ENCODE results near the gene TBATA.

Gene TBATA

GRCh38 chr10:70784016-70784415, 1.2 kb downstream of the TBATA start:
- Histone ChIP-seq H4K8ac (ENCODE audit: low read depth, low read length) (no peak overlapping the region), H3K14ac (ENCODE audit: low read length) (no peak overlapping the region), H2AFZ (ENCODE audit: insufficient read depth, low read length, poor library complexity) (no peak overlapping the region), H3K36me3 (ENCODE audit: control insufficient read depth in 1 of 2, insufficient read depth in 2 of 2, low read length in 2 of 2) (no peaks in the 10 kb centered on the region), H2BK12ac (ENCODE audit: low read length) (no peak overlapping the region), H2BK5ac (ENCODE audit: low read depth, low read length, poor library complexity) (no peak overlapping the region), H3K4me1 (ENCODE audit: control insufficient read depth in 1 of 2, insufficient read depth in 2 of 2, low read length in 2 of 2) (no peaks in the 10 kb centered on the region), H3K27me3 (ENCODE audit: insufficient read depth, low read length) (no peaks in the 10 kb centered on the region), H4K91ac (ENCODE audit: low read depth, low read length) (no peak overlapping the region), H3K4me3 (ENCODE audit: low read depth, low read length) (no peak overlapping the region), H3K27ac (ENCODE audit: low read depth, low read length) (no peak overlapping the region), H3K9ac (ENCODE audit: low read length) (no peak overlapping the region), H3K9me3 (ENCODE audit: insufficient read depth, low read depth, low read length) (peaks cover 2% of the 10 kb centered on the region), H3K79me2 (ENCODE audit: control insufficient read depth, insufficient read depth, low read length, poor library complexity) (no peaks in the 10 kb centered on the region), H3K23ac (ENCODE audit: low read length) (no peak overlapping the region), H4K12ac (ENCODE audit: low read depth, low read length) (no peak overlapping the region), H3K4me2 (ENCODE audit: low read length) (no peak overlapping the region), H3K79me1 (ENCODE audit: low read length) (no peaks in the 10 kb centered on the region), H2AK5ac (ENCODE audit: low read length) (no peak overlapping the region), H3K18ac (ENCODE audit: low read length) (no peak overlapping the region), H3K4ac (ENCODE audit: low read depth, low read length) (no peak overlapping the region), H2BK120ac (ENCODE audit: insufficient read depth, low read length, poor library complexity) (no peak overlapping the region)
- no peak for DNase-seq
- WGBS (ENCODE audit: extremely low coverage, insufficient coverage, insufficient read length): no CpG with 5 or more reads among the region's 5 CpGs

- Histone ChIP-seq H3K9me3 (ENCODE audit: insufficient read depth, low read depth, low read length) (peaks cover 2% of the 10 kb centered on the region), H3K18ac (ENCODE audit: low read length) (no peak overlapping the region), H3K27me3 (ENCODE audit: insufficient read depth, low read length) (no peaks in the 10 kb centered on the region), H2AK5ac (ENCODE audit: low read length) (no peak overlapping the region), H4K8ac (ENCODE audit: low read depth, low read length) (no peak overlapping the region), H3K27ac (ENCODE audit: low read depth, low read length) (no peak overlapping the region), H4K12ac (ENCODE audit: low read depth, low read length) (no peak overlapping the region), H3K79me2 (ENCODE audit: control insufficient read depth, insufficient read depth, low read length, poor library complexity) (no peaks in the 10 kb centered on the region), H3K4me3 (ENCODE audit: low read depth, low read length) (no peak overlapping the region), H2BK12ac (ENCODE audit: low read length) (no peak overlapping the region), H2AFZ (ENCODE audit: insufficient read depth, low read length, poor library complexity) (no peak overlapping the region), H3K4ac (ENCODE audit: low read depth, low read length) (no peak overlapping the region), H2BK120ac (ENCODE audit: insufficient read depth, low read length, poor library complexity) (no peak overlapping the region), H3K9ac (ENCODE audit: low read length) (no peak overlapping the region), H3K4me1 (ENCODE audit: control insufficient read depth in 1 of 2, insufficient read depth in 2 of 2, low read length in 2 of 2) (no peaks in the 10 kb centered on the region), H3K14ac (ENCODE audit: low read length) (no peak overlapping the region), H4K91ac (ENCODE audit: low read depth, low read length) (no peak overlapping the region), H3K4me2 (ENCODE audit: low read length) (no peak overlapping the region), H3K36me3 (ENCODE audit: control insufficient read depth in 1 of 2, insufficient read depth in 2 of 2, low read length in 2 of 2) (no peaks in the 10 kb centered on the region), H3K79me1 (ENCODE audit: low read length) (no peaks in the 10 kb centered on the region), H2BK5ac (ENCODE audit: low read depth, low read length, poor library complexity) (no peak overlapping the region), H3K23ac (ENCODE audit: low read length) (no peak overlapping the region)
- no CpG with 5 or more reads among the region's 11 CpGs for WGBS (ENCODE audit: extremely low coverage, insufficient coverage, insufficient read length)
- no peak for DNase-seq
Observed at GRCh38 chr10:70782746-70783680, 2.2 kb downstream of the TBATA start.

GRCh38 chr10:70782086-70782745, 3.0 kb downstream of the TBATA start:
- no peaks in the 10 kb centered on the region for H3K36me3 ChIP-seq (ENCODE audit: control insufficient read depth in 1 of 2, insufficient read depth in 2 of 2, low read length in 2 of 2)
- WGBS (ENCODE audit: extremely low coverage, insufficient coverage, insufficient read length): no CpG with 5 or more reads among the region's 4 CpGs

GRCh38 chr10:70781461-70782051, 3.6 kb downstream of the TBATA start:
- H4K12ac ChIP-seq (ENCODE audit: low read depth, low read length): no peak overlapping the region
- no peaks in the 10 kb centered on the region for H3K4me1 ChIP-seq (ENCODE audit: control insufficient read depth in 1 of 2, insufficient read depth in 2 of 2, low read length in 2 of 2)
- no peaks in the 10 kb centered on the region for H3K27me3 ChIP-seq (ENCODE audit: insufficient read depth, low read length)
- no peaks in the 10 kb centered on the region for H3K36me3 ChIP-seq (ENCODE audit: control insufficient read depth in 1 of 2, insufficient read depth in 2 of 2, low read length in 2 of 2)
- no peak overlapping the region for H3K14ac ChIP-seq (ENCODE audit: low read length)
- no peak overlapping the region for H4K91ac ChIP-seq (ENCODE audit: low read depth, low read length)
- WGBS (ENCODE audit: extremely low coverage, insufficient coverage, insufficient read length): no CpG with 5 or more reads among the region's 8 CpGs
- no peak overlapping the region for H3K23ac ChIP-seq (ENCODE audit: low read length)
- H3K9me3 ChIP-seq (ENCODE audit: insufficient read depth, low read depth, low read length): peaks cover 2% of the 10 kb centered on the region
- H3K18ac ChIP-seq (ENCODE audit: low read length): no peak overlapping the region
- no peak overlapping the region for H2BK120ac ChIP-seq (ENCODE audit: insufficient read depth, low read length, poor library complexity)
- H2BK12ac ChIP-seq (ENCODE audit: low read length): no peak overlapping the region
- H3K27ac ChIP-seq (ENCODE audit: low read depth, low read length): no peak overlapping the region
- no peak overlapping the region for H3K4ac ChIP-seq (ENCODE audit: low read depth, low read length)
- no peak overlapping the region for H2AFZ ChIP-seq (ENCODE audit: insufficient read depth, low read length, poor library complexity)
- H3K9ac ChIP-seq (ENCODE audit: low read length): no peak overlapping the region
- no peak overlapping the region for H2BK5ac ChIP-seq (ENCODE audit: low read depth, low read length, poor library complexity)
- no peak overlapping the region for H2AK5ac ChIP-seq (ENCODE audit: low read length)
- no peak overlapping the region for H3K4me3 ChIP-seq (ENCODE audit: low read depth, low read length)
- no peaks in the 10 kb centered on the region for H3K79me1 ChIP-seq (ENCODE audit: low read length)
- H4K8ac ChIP-seq (ENCODE audit: low read depth, low read length): no peak overlapping the region
- no peaks in the 10 kb centered on the region for H3K79me2 ChIP-seq (ENCODE audit: control insufficient read depth, insufficient read depth, low read length, poor library complexity)
- no peak for DNase-seq
- no peak overlapping the region for H3K4me2 ChIP-seq (ENCODE audit: low read length)

More at GRCh38 chr10:70782086-70782745, 3.0 kb downstream of the TBATA start:
- Histone ChIP-seq H3K23ac (ENCODE audit: low read length) (no peak overlapping the region), H3K4me3 (ENCODE audit: low read depth, low read length) (no peak overlapping the region), H3K27ac (ENCODE audit: low read depth, low read length) (no peak overlapping the region), H3K79me1 (ENCODE audit: low read length) (no peaks in the 10 kb centered on the region), H2AFZ (ENCODE audit: insufficient read depth, low read length, poor library complexity) (no peak overlapping the region), H3K4ac (ENCODE audit: low read depth, low read length) (no peak overlapping the region), H4K91ac (ENCODE audit: low read depth, low read length) (no peak overlapping the region), H4K8ac (ENCODE audit: low read depth, low read length) (no peak overlapping the region), H3K4me1 (ENCODE audit: control insufficient read depth in 1 of 2, insufficient read depth in 2 of 2, low read length in 2 of 2) (no peaks in the 10 kb centered on the region), H2BK120ac (ENCODE audit: insufficient read depth, low read length, poor library complexity) (no peak overlapping the region), H4K12ac (ENCODE audit: low read depth, low read length) (no peak overlapping the region), H3K4me2 (ENCODE audit: low read length) (no peak overlapping the region), H3K79me2 (ENCODE audit: control insufficient read depth, insufficient read depth, low read length, poor library complexity) (no peaks in the 10 kb centered on the region), H2BK12ac (ENCODE audit: low read length) (no peak overlapping the region), H2BK5ac (ENCODE audit: low read depth, low read length, poor library complexity) (no peak overlapping the region), H3K27me3 (ENCODE audit: insufficient read depth, low read length) (no peaks in the 10 kb centered on the region), H3K9me3 (ENCODE audit: insufficient read depth, low read depth, low read length) (peaks cover 2% of the 10 kb centered on the region), H3K9ac (ENCODE audit: low read length) (no peak overlapping the region), H3K18ac (ENCODE audit: low read length) (no peak overlapping the region), H3K14ac (ENCODE audit: low read length) (no peak overlapping the region), H2AK5ac (ENCODE audit: low read length) (no peak overlapping the region)
- DNase-seq: no peak

Data from trophoblast cell (in vitro differentiated cells and primary cell).